ENCODE data around the gene SGO2.

SGO2 gene

DNA sequence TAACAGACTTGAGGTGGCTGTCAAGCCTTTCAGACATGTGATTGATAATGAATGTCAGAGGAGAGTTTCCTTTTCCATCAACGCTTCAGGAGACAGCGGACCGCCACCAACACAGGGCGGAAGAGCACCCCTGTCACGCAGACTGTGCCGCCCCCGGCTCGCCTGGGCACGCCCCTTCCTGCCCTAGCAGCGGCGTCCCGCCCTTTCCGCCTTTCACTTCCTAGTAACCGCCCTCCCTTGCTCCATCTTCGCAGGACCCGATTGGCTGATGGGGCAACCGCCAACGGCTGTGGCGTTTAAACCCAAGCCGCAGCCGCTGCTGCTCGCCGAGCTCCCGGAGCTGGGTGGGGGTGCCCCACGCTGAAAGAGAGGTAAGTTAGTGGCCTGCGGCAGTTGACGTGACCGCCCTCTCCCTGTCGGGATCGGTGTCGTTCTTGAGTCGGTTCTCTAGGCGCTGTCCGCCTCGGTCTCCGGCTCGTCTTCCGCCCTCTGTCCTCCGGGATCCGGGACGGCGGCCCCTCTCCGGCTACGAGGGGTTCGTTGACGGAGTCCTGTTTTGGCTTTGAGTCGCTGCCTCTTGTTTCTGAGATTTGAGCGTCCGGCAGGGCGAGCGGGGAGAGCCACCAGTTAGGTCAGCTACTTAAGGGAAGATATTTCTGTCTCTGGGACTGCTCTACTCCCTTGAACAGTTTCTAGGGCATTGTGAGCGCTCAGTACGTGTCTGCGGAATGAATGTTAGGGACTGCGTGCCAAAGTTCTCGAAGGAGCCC lies at the start of gene SGO2:
Gene SGO2 (plus strand): TSS at position 326 of the 770 bp plus-strand sequence. CDS start 6,769 bp downstream, outside the sequence.
- peak; percentile 95 for DNase-seq (ENCODE audit: low spot score)

DNA sequence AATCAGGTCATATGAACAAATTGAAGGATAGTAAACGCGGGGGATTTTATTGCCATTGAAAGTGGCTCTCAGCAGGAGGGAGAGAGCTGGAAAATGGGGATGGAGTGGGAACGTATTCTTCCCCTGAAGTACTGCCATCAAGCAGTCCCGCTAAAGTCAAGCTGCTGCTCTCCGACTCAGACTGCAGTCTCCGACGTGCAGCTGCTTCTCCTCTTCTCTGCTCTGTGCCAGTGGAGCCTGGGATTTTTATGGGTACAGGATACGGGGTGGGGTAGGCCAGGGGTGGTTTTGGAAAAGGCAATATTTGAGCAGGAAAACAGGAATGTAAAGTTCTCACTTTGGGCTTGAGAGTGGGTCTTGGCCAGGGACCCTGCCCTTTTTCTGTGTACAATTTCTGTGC lies 49.2 kb upstream of the SGO2 start:
- DNase-seq (ENCODE audit: low spot score) = no peak

- DNase-seq (ENCODE audit: low spot score) = no peak
Measured at GRCh38 chr2:200477667-200478131, 48.3 kb upstream of the SGO2 start.

GRCh38 chr2:200479692-200480265 lies 46.2 kb upstream of the SGO2 start:
- DNase-seq (ENCODE audit: low spot score) = no peak

- DNase-seq (ENCODE audit: low spot score) = no peak
Measured at GRCh38 chr2:200482194-200482593, 43.8 kb upstream of the SGO2 start.

GRCh38 chr2:200483729-200484198 lies 42.2 kb upstream of the SGO2 start:
- DNase-seq (ENCODE audit: low spot score) = no peak

- DNase-seq (ENCODE audit: low spot score) = no peak
Measured at GRCh38 chr2:200484934-200485333, 41.1 kb upstream of the SGO2 start.

- no peak for DNase-seq (ENCODE audit: low spot score)
Measured at GRCh38 chr2:200486529-200486928, 39.5 kb upstream of the SGO2 start.

DNA sequence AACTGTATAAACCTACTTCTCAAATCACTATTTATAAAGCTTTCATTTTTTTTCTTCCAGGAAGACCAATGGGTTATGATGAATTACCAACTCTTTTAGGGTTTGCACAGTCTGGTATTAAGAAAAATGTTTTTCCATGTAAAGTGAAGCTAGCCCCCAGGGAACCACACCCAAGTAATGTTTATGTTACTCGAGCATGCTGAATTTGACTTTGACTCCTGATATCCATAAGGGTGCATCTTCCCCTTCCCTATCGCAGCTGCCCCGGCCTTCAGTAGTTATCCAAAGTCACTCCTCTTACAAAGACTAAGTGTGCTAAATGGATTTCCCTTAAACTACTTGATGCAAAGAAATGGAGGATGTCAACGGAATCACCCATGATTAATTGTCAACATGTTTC lies 37.8 kb upstream of the SGO2 start:
- DNase-seq (ENCODE audit: low spot score) = no peak

GRCh38 chr2:200490001-200490400 lies 36.0 kb upstream of the SGO2 start:
- no peak for DNase-seq (ENCODE audit: low spot score)

DNA sequence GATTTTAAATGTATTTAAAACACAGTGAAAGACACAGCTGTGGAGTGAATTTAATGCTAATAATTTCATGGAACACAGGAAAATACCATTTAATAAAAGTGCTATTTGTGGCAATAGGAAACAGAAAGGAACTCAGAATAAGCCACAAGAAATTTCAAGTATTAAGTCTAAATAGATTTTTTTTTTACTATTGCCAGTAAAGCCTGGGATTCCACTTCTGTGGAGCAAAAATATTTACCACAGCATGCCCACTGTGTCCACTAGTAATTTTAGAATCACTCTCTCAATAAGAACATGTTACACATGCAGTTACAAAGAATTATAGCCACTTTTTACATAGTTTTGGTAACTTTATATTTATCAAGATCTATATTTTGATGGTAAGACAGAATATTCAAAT lies 33.4 kb upstream of the SGO2 start:
- no peak for DNase-seq (ENCODE audit: low spot score)

DNA sequence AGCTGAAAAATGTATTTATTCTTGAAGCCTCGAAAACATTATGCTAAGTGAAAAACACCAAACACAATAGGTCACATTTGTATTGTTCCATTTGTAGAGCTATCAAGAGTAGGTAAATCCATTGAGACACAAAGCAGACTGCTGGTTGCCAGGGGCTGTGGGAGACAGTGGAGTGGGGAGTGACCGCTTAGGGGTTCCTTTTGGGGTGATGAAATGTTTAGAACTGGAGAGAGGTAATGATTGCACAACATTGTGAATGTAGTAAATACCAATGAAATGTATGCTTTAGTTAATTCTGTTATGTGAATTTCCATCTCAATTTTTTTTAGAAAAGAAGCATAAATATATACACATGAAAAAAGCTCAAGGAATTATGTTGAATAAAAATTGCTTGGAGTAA lies 32.0 kb upstream of the SGO2 start:
- DNase-seq (ENCODE audit: low spot score) = no peak

GRCh38 chr2:200496696-200497095 lies 29.3 kb upstream of the SGO2 start:
- DNase-seq (ENCODE audit: low spot score) = no peak

GRCh38 chr2:200498402-200499162 lies 27.4 kb upstream of the SGO2 start:
- DNase-seq (ENCODE audit: low spot score) = no peak

DNA sequence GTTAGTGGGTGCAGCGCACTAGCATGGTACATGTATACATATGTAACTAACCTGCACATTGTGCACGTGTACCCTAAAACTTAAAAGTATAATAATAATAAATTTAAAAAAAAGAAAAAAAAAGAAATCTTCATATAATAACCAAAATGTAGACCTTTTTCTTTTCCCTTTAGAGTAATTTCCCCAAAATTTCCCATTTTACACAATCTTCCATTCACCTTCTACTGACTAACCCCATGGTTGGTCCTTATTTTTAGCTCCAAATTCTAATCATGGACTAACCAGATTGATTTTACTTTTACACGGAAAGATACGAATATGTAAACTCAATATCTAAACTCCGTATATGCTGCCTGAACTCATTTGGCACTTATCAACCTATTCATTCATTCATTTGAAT lies 23.8 kb upstream of the SGO2 start:
- DNase-seq (ENCODE audit: low spot score) = no peak

- no peak for DNase-seq (ENCODE audit: low spot score)
Measured at GRCh38 chr2:200506679-200507078, 19.3 kb upstream of the SGO2 start.

DNA sequence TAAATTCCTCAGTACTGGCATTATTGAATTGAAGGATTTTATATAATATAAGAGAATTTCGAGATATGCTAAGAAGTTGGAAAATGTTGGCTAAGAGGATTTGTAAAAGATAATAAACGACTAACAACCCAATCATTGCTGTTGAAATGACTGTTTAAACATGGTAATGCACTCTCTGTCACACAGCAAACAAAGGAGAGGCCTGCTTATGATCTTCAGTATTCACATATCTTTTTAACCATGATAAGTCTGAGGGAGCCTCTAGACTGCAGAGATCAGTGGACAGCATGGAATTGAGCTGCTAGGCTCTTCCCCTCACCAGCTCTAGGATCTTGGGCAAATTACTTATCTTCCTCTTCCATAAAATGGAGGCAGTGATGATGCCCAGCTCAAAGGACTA lies 18.8 kb upstream of the SGO2 start:
- no peak for DNase-seq (ENCODE audit: low spot score)

GRCh38 chr2:200509235-200509611 lies 16.8 kb upstream of the SGO2 start:
- no peak for DNase-seq (ENCODE audit: low spot score)

DNA sequence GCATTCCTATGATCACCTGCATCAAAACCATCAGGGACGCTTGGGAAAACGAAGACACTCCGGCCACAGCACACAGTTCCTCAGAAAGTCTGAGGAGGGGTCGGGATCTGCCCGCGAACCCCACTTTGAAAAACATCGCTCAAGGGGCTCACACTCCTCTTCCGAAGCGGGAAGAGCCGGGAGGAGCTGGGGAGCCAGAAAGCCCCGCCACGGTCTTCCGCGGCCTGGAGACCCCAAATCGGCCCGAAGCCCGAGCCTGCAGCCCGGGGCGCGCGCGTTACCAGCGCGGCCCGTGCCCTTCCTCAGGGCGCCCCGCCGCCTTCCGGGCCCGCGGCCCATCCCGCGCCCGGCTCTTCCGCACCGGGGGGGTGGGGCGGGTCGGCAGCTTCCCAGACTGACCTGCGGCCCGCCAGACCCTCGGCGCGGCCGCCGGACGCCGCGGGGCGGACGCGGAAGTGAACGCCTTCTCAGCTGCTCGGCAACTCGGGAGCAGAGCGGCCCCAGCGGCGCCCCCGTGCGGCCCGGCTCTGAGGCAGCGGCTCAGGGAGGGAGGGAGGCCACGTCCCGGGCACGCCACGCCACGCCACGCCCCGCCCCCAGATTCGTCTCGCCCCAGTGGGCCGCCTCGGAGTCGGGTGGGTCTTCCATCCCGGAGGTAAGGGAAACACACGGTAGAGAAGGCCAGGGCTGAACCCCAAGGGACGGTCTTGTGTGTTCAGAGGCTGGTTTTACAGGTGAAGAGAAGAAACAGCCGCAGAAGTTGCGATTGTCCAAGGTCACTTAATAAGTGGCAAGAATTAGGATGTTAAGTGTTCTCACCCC lies 16.2 kb upstream of the SGO2 start, which contains the start of gene KCTD18:
Gene KCTD18 (minus strand): TSS at position 457 of the 822 bp plus-strand sequence. CDS start 3,052 bp downstream, outside the sequence.
- DNase-seq (ENCODE audit: low spot score) = peak; percentile 91

- DNase-seq (ENCODE audit: low spot score) = peak; percentile 8
Measured at GRCh38 chr2:200515155-200515554, 10.9 kb upstream of the SGO2 start.

GRCh38 chr2:200523158-200523557 lies 2.8 kb upstream of the SGO2 start:
- DNase-seq (ENCODE audit: low spot score) = no peak

- DNase-seq (ENCODE audit: low spot score) = no peak
Measured at GRCh38 chr2:200523604-200524003, 2.4 kb upstream of the SGO2 start.
